ENCODE measurements around the gene SULT1A3.
"Not testable (repeated sequence)": the region's sequence is repeated elsewhere in the genome, so short reads cannot be mapped to it uniquely, and the experiment has no call there.

SULT1A3 gene

DNA sequence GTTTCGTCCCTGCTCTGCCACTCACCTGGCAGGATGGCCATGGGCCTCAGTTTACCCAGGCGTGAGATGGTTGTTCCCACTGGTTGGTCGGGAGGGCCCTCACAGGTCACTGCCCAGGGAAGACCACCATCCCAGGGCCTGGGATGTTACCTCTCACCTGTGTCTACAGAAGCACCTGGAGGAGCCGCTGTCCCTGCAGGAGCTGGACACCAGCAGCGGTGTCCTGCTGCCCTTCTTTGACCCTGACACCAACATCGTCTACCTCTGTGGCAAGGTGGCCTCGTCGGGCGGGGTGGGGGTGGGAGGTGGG is 11.5 kb upstream of the SULT1A3 start:
- no peak for DNase-seq

DNA sequence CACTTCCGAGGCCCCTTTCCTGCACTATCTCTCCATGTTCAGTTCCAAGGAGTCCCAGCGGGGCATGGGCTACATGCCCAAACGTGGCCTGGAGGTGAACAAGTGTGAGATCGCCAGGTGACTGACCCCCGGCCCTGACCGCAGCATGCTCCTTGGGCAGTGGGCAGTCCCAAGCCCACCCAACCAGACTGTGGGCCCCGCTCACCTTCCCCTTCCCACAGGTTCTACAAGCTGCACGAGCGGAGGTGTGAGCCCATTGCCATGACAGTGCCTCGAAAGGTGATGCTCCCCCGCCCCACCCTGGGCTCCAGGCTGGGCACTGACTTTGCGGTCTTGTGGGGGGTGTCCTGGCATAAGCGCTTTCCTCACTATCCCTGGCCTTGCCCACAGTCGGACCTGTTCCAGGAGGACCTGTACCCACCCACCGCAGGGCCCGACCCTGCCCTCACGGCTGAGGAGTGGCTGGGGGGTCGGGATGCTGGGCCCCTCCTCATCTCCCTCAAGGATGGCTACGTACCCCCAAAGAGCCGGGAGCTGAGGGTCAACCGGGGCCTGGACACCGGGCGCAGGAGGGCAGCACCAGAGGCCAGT is 11.0 kb upstream of the SULT1A3 start:
- DNase-seq: no peak

DNA sequence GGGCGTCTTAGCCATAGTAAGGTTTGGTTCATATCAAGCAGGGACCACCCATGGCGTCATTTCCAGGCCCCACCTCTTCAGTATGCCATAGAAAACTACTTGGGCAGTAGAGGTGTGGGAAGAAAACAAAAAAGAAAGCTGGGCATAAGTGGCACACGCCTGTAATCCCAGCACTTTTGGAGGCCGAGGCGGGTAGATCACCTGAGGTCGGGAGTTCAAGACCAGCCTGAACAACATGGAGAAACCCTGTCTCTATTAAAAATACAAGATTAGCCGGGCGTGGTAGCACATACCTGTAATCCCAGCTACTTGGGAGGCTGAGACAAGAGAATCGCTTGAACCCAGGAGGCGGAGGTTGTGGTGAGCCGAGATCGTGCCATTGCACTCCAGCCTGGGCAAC is 7.9 kb upstream of the SULT1A3 start:
- not testable (repeated sequence) for DNase-seq

DNA sequence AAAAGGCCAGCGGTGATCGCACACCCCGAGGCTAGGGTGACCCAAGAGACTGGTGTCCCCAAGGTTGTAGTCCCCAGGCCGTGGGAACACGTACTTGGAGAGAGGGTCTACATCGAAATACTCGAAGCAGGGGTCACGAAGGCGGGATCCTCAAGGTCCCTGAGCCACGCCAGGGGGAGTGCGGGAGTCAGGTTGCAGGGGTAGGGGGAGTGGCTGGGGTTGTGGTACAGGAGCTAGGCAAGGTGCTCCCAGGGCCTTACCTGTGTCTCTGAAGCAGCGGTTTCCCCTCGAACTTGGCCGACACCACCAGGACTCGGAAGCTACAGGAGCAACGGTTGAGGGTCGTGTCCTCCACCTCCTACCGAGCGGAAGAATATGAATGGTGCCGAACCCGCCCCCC is 6.0 kb upstream of the SULT1A3 start:
- DNase-seq: not testable (repeated sequence)

DNA sequence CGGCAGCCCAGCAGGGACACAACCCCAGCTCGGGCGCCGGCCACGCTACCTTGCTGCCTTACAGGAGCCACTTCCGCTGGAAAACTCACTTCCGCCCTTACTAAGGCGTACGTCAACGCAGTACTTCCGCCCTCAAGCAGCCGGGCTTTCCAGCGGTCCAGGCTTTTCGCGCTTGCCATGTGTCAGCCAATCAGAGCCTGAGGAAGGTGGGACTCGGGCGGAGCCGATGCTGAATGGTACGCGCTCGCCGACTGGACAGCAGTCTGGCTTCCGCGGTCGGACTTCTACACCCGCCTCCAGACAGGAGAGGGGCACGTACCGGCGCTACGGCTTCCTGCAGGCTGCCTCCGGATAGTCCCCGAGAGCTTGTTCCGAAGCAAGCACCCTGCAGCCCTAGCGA is 5.4 kb upstream of the SULT1A3 start, which contains the start of the genes BOLA2B and SLX1A:
Gene BOLA2B, minus strand, starts transcription at position 52 of the 400 bp plus-strand sequence. CDS start 71 bp downstream, outside the sequence.
Gene SLX1A, plus strand, starts transcription at position 261 of the 400 bp plus-strand sequence. CDS start 210 bp downstream, outside the sequence.
- DNase-seq: not testable (repeated sequence)

DNA sequence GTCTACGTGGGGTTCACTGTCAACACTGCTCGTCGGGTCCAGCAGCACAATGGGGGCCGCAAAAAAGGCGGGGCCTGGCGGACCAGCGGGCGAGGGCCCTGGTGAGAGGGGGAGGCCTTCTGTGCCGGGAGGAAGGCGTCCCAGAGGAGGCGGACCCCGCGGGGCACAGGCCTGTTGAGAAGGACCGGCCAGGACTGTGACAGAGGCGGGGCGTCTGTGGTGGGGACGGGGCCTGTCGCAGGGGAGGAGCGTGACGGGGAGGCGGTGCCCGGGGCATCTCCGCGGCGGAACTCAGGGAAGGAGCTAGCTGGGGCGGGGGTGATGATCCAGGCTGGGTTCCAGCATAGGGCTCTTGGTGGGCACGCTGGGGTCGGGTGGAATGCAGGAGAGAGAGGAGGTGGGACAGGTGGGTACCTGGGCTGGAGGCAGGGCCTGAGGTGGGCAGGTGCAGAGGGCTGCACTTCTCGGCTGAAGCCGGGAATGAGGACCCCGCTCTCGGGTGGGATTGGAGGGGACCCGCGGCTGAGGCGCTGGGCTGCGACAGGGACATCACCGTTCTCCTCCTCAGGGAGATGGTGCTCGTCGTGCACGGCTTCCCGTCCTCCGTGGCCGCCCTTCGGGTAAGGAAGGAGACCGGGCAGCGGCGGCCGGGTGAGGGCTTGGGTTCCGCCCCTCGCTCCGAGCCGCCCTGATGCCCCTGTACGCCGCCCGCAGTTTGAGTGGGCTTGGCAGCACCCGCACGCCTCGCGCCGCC is 4.7 kb upstream of the SULT1A3 start:
- not testable (repeated sequence) for DNase-seq

DNA sequence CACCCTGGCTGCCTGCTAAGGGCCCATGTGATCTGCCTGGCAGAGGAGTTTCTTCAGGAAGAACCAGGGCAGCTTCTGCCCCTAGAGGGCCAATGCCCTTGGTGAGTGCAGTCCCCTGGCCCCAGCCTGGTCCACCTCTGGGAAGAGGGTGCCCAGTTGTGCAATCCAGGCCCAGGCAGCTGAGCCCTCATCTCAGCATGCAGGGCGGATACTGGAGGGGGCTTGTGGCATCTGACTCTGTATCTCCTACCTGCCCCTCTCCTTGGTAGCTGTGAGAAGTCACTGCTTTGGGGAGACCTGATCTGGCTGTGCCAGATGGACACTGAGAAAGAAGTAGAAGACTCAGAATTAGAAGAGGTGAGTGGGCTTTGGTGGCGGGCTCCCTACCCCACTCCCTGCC is 2.1 kb upstream of the SULT1A3 start:
- not testable (repeated sequence) for DNase-seq

DNA sequence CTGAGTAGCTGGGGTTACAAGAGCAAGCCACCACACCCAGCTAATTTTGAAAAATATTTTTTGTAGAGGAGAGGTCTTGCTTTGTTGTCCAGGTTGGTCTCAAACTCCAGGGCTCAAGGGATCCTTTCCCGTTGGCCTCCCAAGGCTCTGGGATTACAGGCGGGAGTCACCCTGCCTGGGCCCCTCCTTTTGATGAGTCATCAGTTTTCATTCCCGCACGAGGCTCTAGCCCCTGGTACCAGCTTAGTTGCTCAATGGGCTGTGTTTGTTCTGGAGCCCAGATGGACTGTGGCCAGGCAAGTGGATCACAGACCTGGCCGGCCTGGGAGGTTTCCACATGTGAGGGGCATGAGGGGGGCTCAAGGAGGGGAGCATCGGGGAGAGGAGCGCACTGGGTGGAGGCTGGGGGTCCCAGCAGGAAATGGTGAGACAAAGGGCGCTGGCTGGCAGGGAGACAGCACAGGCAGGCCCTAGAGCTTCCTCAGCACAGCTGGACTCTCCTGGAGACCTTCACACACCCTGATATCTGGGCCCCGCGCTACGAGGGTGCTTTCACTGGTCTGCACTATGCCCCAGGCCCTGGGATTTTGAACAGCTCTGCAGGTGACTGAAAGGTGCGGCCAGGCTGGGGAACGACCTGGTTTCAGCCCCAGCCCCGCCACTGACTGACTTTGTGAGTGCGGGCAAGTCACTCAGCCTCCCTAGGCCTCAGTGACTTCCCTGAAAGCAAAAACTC is 721 bp downstream of the SULT1A3 start:
- not testable (repeated sequence) for DNase-seq

DNA sequence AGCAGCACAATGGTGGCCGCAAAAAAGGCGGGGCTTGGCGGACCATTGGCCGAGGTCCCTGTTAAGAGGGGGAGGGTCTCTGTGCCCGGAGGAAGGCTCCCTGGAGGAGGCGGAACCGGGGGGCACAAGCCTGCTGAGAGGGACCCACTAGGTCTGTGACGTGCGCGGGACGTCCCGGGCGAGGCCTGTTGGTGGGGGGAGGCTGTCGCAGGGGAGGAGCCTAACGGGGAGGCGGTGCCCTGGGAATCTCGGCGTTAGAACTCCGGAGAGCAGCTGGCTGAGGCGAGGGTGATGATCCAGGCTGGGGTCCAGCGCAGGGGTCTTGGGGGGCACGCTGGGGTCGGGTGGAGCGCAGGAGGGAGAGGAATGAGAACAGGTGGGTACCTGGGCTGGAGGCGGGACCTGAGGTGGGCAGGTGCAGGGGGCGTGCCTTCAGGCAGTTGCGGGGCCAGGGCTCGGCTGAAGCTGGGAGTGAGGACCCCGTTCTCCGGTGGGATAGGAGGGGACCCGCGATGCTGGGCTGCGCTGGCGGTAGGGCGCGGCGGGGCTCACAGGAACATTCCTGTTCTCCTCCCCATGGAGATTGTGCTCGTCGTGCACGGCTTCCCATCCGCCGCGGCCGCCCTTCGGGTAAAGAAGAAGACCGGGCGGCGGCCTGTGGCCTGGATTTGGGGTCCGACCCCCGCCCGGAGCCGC is 6.6 kb downstream of the SULT1A3 start:
- DNase-seq: not testable (repeated sequence)

DNA sequence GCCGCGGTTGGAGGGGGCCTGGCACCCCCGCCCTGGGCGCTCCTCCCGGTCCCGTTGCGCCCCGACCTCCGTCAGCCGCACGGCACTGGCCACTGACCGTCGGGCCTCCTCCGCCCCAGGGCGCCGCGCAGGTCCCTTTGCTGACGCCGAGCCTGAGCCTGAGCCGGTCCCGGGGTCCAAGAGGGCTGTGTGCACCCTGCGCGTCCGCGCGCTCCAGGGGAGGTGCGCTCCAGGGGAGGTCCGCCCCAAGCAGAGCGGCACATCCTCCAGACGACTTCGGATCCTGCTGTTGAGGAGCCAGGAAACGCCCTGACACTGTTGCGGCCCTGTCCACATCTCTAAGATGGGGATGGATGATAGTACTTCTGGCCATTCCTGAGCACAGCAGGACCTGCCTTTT is 7.2 kb downstream of the SULT1A3 start:
- not testable (repeated sequence) for DNase-seq

DNA sequence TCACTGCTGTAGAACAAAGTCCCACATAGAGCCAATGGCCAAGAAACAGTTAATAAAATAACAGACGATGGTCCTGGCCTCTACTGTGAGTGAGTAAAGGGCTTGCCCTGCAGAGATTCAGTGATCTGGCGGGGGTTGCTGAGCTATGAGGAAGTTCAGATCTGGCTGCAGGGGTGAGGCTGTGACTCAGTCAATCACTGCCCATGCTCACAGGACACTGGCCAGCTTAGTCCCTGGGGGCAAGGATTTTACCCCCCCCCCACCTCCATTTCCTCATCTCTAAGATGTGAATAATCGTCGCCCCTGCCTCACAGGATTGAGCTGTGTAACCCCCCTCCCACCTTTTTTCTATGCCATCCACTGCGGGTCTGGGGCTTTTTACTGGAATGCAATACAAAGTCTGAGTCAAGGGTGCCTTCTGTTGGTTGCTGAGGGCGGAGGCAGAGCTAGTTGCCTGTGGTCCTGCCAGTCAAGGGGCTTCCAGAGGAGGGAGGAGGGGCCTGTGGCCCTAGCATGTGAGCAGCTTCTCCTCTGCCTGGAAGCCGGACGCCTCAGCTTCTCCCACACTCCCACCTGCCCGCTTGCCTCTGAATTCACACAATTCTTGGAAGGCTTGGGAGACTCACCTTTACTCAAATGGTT is 8.1 kb downstream of the SULT1A3 start:
- DNase-seq: not testable (repeated sequence)

DNA sequence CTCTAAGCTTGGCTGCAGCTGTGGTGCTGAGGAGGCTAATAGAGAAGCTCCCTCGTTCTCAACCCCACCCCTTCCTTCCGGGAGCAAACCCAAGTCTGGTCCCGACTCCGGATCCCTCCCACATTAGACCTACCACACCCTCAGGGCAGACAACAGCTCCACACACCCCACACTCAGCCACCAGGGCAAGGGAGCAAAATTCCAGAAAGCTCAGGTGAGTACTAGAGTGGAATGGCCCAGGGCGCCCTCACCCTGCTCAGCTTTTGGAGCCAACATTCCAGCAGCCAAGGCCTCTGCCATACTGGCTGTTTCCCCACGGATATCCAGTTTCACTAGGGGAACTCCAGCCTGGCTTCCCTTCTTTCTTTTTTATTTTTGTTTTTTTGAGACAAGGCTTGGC is 10.0 kb downstream of the SULT1A3 start:
- not testable (repeated sequence) for DNase-seq

DNA sequence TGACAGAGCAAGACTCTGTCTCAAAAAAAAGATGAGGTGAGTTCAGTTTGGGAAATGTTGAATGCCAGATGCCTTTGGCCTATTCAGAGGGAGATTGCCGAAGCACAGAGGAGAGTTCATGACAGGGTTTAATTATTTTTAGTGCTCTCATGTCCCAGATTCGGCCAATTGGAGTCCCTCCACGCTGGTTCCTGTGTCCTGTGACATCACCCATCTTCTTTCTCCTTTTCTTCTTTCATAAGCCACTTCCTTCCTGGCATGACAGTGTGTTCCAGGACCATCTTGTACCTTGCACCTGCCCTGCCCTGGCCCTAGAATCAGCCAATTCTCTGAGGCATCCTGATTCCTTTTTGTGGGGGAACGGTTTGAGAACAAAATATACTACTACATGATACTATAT is 12.4 kb downstream of the SULT1A3 start:
- DNase-seq: not testable (repeated sequence)

DNA sequence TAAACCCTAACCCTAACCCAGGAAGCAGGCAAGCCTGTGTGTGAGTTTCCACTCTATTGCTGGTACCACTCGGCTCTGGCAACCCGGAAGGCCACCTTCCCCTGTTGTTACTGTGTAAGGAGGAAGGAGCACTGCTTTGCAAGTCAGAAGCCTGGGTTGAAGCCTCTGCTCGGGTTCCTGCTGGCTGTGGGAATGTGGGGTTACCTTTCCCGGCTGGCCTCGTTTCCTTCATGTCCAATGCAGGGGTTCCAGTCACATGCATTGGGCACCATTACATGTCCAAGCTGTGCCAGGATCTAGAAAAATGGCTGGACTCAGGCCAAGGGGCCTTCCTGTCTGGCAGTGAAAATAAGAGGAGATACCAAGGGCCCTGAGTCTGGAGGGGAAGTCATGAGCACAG is 18.0 kb downstream of the SULT1A3 start:
- DNase-seq: not testable (repeated sequence)

DNA sequence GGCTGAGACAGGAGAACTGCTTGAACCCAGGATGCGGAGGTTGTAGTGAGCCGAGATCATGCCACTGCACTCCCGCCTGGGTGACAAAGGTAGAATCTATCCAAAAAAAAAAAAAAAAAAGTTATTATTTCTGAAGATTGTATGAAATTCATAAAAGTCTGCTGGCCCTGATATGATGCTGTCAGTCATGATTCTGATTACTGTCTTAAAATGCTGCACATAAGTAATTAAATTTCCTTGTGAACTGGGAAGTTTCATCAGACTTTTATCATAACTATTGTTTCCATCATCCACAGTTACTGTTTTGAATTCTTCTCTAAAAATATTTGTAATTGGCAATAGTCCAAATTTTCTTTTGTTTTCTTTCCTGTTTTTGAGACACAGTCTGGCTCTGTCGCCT is 49.3 kb downstream of the SULT1A3 start, which contains the start of gene NPIPB13:
Gene NPIPB13, minus strand, starts transcription at position 101 of the 400 bp plus-strand sequence. CDS start 2,906 bp downstream, outside the sequence.
- DNase-seq: not testable (repeated sequence)

Data from NCI-H2107 (cell line).